Loucy (cell line): Measurements from ENCODE around the gene USP20.

Source experiments
- EZH2phosphoT487 ChIP-seq: fragments of 200-600 bp; IDR thresholded peaks from 2 replicates; pipeline ENCODE4 v1.6.1; 2018; ENCODE audit warnings: antibody characterized with exemption, mild to moderate bottlenecking, moderate library complexity, borderline replicate concordance
- TF ChIP-seq, protein P1 (sequence below): fragments of 200-600 bp; sonication (generic); conservative IDR thresholded peaks from 2 replicates; pipeline ENCODE4 v1.5.1; 2014; ENCODE audit warnings: mild to moderate bottlenecking, antibody characterized with exemption, low read length

DNA sequence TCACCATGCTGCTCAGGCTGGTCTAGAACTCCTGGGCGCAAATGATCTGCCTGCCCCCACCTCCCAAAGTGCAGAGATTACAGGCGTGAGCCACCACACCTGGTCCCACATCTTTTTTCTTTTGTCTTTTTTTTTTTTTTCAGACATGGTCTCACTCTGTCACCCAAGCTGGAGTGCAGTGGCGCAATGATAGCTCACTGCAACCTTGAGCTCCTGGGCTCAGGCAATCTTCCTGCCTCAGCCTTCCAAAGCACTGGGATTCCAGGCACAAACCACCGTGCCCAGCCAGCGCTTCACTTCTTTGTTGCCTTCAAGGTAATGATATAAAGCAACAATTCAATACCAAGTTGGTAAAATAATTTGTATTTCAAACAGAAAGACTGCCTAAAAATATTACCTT is 78.8 kb downstream of the USP20 start:
- TF ChIP-seq, protein P1, sequence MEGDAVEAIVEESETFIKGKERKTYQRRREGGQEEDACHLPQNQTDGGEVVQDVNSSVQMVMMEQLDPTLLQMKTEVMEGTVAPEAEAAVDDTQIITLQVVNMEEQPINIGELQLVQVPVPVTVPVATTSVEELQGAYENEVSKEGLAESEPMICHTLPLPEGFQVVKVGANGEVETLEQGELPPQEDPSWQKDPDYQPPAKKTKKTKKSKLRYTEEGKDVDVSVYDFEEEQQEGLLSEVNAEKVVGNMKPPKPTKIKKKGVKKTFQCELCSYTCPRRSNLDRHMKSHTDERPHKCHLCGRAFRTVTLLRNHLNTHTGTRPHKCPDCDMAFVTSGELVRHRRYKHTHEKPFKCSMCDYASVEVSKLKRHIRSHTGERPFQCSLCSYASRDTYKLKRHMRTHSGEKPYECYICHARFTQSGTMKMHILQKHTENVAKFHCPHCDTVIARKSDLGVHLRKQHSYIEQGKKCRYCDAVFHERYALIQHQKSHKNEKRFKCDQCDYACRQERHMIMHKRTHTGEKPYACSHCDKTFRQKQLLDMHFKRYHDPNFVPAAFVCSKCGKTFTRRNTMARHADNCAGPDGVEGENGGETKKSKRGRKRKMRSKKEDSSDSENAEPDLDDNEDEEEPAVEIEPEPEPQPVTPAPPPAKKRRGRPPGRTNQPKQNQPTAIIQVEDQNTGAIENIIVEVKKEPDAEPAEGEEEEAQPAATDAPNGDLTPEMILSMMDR, result no peak
- no peak for TF ChIP-seq EZH2phosphoT487
